Measurements from ENCODE around the gene KDM3B.

GRCh38 chr5:138354387-138354786 is 1.9 kb downstream of the KDM3B start:
- TF ChIP-seq POLR2AphosphoS5 (IDR thresholded peaks at IDR 0.05): no peak
- TF ChIP-seq CTCF (IDR thresholded peaks at IDR 0.05): no peak
- no peak for TF ChIP-seq POLR2A (IDR thresholded peaks at IDR 0.05)

Measured in prostate gland (tissue), 2 donors.